GM21723 (cell line): ENCODE data around the gene GLCE.

Experiments
- ATAC-seq: cut with Tn5 transposase; IDR thresholded peaks from one replicate; pipeline ENCODE4 v1.9.1; 2021; ENCODE audit warnings: mild to moderate bottlenecking, moderate library complexity; ENCODE audit not compliant: unreplicated experiment

GLCE gene

GRCh38 chr15:69194025-69194827, 33.8 kb downstream of the GLCE start:
- ATAC-seq, result no peak

- no peak for ATAC-seq
Measured at GRCh38 chr15:69194854-69195253, 34.4 kb downstream of the GLCE start.

- no peak for ATAC-seq
Measured at GRCh38 chr15:69200832-69201745, 40.7 kb downstream of the GLCE start.

GRCh38 chr15:69206079-69206478, 45.6 kb downstream of the GLCE start:
- no peak for ATAC-seq

- ATAC-seq, result no peak
Measured at GRCh38 chr15:69209661-69210060, 49.2 kb downstream of the GLCE start.

- no peak for ATAC-seq
Measured at GRCh38 chr15:69210574-69210973, 50.1 kb downstream of the GLCE start.

GRCh38 chr15:69213786-69214185, 53.4 kb downstream of the GLCE start:
- no peak for ATAC-seq

- ATAC-seq, result no peak
Measured at GRCh38 chr15:69215314-69216035, 55.0 kb downstream of the GLCE start.

- ATAC-seq, result no peak
Measured at GRCh38 chr15:69217381-69217780, 56.9 kb downstream of the GLCE start.

GRCh38 chr15:69219690-69220089, 59.3 kb downstream of the GLCE start:
- ATAC-seq, result no peak

- ATAC-seq, result no peak
Measured at GRCh38 chr15:69222002-69222474, 61.6 kb downstream of the GLCE start.

- ATAC-seq, result no peak
Measured at GRCh38 chr15:69223083-69223813, 62.8 kb downstream of the GLCE start.

GRCh38 chr15:69224383-69224782, 63.9 kb downstream of the GLCE start:
- no peak for ATAC-seq

- no peak for ATAC-seq
Measured at GRCh38 chr15:69225355-69226022, 65.1 kb downstream of the GLCE start.

GRCh38 chr15:69226023-69226355, 65.6 kb downstream of the GLCE start:
- no peak for ATAC-seq

- ATAC-seq, result no peak
Measured at GRCh38 chr15:69232144-69232543, 71.7 kb downstream of the GLCE start.

GRCh38 chr15:69232765-69233164, 72.3 kb downstream of the GLCE start:
- no peak for ATAC-seq

- ATAC-seq, result no peak
Measured at GRCh38 chr15:69234676-69235075, 74.2 kb downstream of the GLCE start.

GRCh38 chr15:69236505-69236904, 76.1 kb downstream of the GLCE start:
- no peak for ATAC-seq

- no peak for ATAC-seq
Measured at GRCh38 chr15:69237718-69238117, 77.3 kb downstream of the GLCE start.
